Smooth muscle cell (in vitro differentiated cells): ENCODE results near the gene ATF6. TPM values are rescaled to one million over a fixed set of nuclear protein-coding genes. Genes with fewer than 3 reads are reported as not detected.

Experiments
- DNase-seq: peaks from one replicate; lab custom pipeline; 2025; ENCODE audit not compliant: unreplicated experiment; lab: John Stamatoyannopoulos, UW
- H2AFZ ChIP-seq: fragments of 200-600 bp; sonication (generic); 2 replicates; pipeline ENCODE4 v1.6.0; 2016; ENCODE audit warnings: antibody characterized with exemption, low read depth, mild to moderate bottlenecking
- H3F3A ChIP-seq: fragments of 200-600 bp; sonication (generic); 2 replicates; pipeline ENCODE4 v1.6.0; 2017; ENCODE audit warnings: antibody characterized with exemption, low read depth
- H3K27ac ChIP-seq: fragments of 200-600 bp; sonication (generic); 2 replicates; pipeline ENCODE4 v1.5.1; 2016; ENCODE audit warnings: low read depth, mild to moderate bottlenecking
- H3K27me3 ChIP-seq: fragments of 200-600 bp; sonication (generic); 2 replicates; pipeline ENCODE4 v1.6.1; 2016; ENCODE audit warnings: low read depth, mild to moderate bottlenecking
- H3K36me3 ChIP-seq: fragments of 200-600 bp; sonication (generic); 2 replicates; pipeline ENCODE4 v1.5.1; 2016; ENCODE audit warnings: low read depth
- H3K4me1 ChIP-seq: fragments of 200-600 bp; sonication (generic); 2 replicates; pipeline ENCODE4 v1.5.1; 2016; ENCODE audit warnings: low read depth
- H3K4me2 ChIP-seq: fragments of 200-600 bp; sonication (generic); 2 replicates; pipeline ENCODE4 v1.6.0; 2016; ENCODE audit warnings: mild to moderate bottlenecking
- H3K4me3 ChIP-seq: fragments of 200-600 bp; sonication (generic); 2 replicates; pipeline ENCODE4 v1.5.1; 2016; ENCODE audit warnings: mild to moderate bottlenecking
- H3K79me2 ChIP-seq: fragments of 200-600 bp; sonication (generic); 2 replicates; pipeline ENCODE4 v1.6.0; 2016; ENCODE audit warnings: low read depth, mild to moderate bottlenecking
- H3K9ac ChIP-seq: fragments of 200-600 bp; sonication (generic); 2 replicates; pipeline ENCODE4 v1.6.0; 2016; ENCODE audit warnings: low read depth
- H3K9me3 ChIP-seq: fragments of 200-600 bp; sonication (generic); replicated peaks from 2 replicates; pipeline ENCODE4 v1.5.1; 2016; ENCODE audit warnings: low read depth
- H4K20me1 ChIP-seq: fragments of 200-600 bp; sonication (generic); 2 replicates; pipeline ENCODE4 v1.6.0; 2016; ENCODE audit warnings: low read depth
- CTCF ChIP-seq: fragments of 200-600 bp; sonication (generic); IDR thresholded peaks from 2 replicates; pipeline ENCODE4 v1.5.1; 2017; ENCODE audit warnings: borderline replicate concordance, mild to moderate bottlenecking, antibody characterized with exemption; ENCODE audit not compliant: insufficient read depth, poor library complexity, severe bottlenecking
- WGBS: methylation state at CpG from one replicate; pipeline ENCODE4 v1.1.7; 2016; ENCODE audit warnings: low lambda C conversion rate; 5-methylcytosine and 5-hydroxymethylcytosine counted together
- polyA plus RNA-seq: library from polyadenylated mRNA; unstranded; fragments of >200 nt; fragmentation: Nextera tagmentation; extraction: Ambion mirVana; gene quantifications from 2 replicates; pipeline ENCODE4 v1.2.1, GENCODE V29; 2016
- total RNA-seq: library from RNA; depleted of rRNA; stranded (reverse); fragments of >200 nt; gene quantifications from 2 replicates; pipeline ENCODE4 v1.2.3, GENCODE V29; 2014

ATF6 gene
- total and polyA plus RNA-seq, 2 experiments from 2014 or later, result 7.8 to 22.9 TPM

DNA sequence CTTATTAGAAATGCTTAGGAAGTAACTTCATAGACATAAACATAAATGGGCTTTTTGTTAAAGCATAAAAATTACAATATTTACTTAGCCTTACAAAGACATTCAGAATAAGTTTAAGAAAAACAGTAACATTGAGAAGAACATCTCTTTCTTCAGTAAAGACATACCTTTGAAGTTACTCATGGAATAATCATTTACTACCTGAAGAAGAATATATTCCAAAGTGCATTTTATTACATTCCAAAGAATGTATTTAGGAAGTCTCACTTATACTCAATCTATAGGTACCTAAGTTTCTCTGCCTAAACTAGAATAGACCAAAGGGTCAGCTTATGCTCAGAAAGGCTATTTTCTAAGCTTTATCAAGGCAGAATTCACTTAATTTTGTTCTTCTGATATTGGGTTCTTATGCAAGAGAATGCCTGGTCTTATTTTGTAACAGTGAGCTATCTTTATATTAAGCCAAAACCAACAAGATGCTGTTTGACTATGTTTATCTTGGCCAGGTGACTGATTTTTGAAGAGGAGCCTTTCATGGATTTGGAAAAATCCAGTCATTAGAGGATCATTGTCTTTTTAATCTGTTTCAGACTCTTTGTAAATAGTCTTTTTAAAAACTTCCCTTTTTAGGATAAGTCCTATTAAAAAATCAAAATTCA, 147.5 kb downstream of the ATF6 start:
- Histone ChIP-seq H3K27ac (no peak overlapping the region), H3K4me1 (peaks cover 9% of the 10 kb centered on the region), H3K9ac (no peak overlapping the region), H4K20me1 (no peaks in the 10 kb centered on the region), H3F3A (no peaks in the 10 kb centered on the region), H3K36me3 (no peaks in the 10 kb centered on the region), H3K4me2 (no peak overlapping the region), H3K79me2 (no peaks in the 10 kb centered on the region), H2AFZ (no peak overlapping the region), H3K4me3 (no peak overlapping the region), H3K9me3 (no peaks in the 10 kb centered on the region), H3K27me3 (no peaks in the 10 kb centered on the region)
- TF ChIP-seq CTCF, result no peak
- DNase-seq, result no peak

GRCh38 chr1:161914595-161914994, 148.5 kb downstream of the ATF6 start:
- H3K79me2 ChIP-seq, result no peaks in the 10 kb centered on the region
- H3K9ac ChIP-seq, result no peak overlapping the region
- H3K4me2 ChIP-seq, result no peak overlapping the region
- H3K4me3 ChIP-seq, result no peak overlapping the region
- TF ChIP-seq CTCF, result no peak
- no peak for DNase-seq
- H2AFZ ChIP-seq, result no peak overlapping the region
- H4K20me1 ChIP-seq, result no peaks in the 10 kb centered on the region
- H3F3A ChIP-seq, result no peaks in the 10 kb centered on the region
- no peak overlapping the region for H3K27ac ChIP-seq
- H3K36me3 ChIP-seq, result no peaks in the 10 kb centered on the region
- peaks cover 9% of the 10 kb centered on the region for H3K4me1 ChIP-seq
- WGBS, result 96% methylated on average over 1 of the region's 1 CpG
- no peaks in the 10 kb centered on the region for H3K9me3 ChIP-seq
- no peaks in the 10 kb centered on the region for H3K27me3 ChIP-seq

DNA sequence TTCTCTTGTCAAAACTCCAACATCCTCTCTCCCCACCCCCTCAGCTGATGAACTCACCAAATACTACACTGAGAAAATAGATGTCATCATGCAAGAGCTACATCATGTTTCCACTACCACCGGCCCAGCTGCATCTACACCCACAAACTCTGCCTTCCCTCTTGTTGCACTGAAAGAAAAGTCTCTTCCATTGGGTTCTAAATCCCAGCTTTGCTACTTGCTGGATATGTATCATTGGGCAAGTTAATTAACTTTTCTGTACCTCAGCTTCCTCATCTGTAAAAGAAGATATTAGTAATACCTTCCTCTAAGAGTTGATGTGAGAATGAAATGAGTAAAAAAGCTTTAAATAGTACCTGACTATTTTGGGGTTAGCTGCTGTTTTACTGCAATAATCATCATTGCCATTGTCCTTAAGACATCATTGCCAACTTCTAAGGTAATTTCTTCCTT, 149.0 kb downstream of the ATF6 start:
- H4K20me1 ChIP-seq, result no peaks in the 10 kb centered on the region
- peaks cover 8% of the 10 kb centered on the region for H3K4me1 ChIP-seq
- no peaks in the 10 kb centered on the region for H3K79me2 ChIP-seq
- no peaks in the 10 kb centered on the region for H3K9me3 ChIP-seq
- TF ChIP-seq CTCF, result no peak
- WGBS, result 73% methylated on average over 1 of the region's 1 CpG
- H3K4me3 ChIP-seq, result no peak overlapping the region
- no peak overlapping the region for H3K27ac ChIP-seq
- no peak overlapping the region for H3K4me2 ChIP-seq
- no peak overlapping the region for H2AFZ ChIP-seq
- no peaks in the 10 kb centered on the region for H3F3A ChIP-seq
- no peaks in the 10 kb centered on the region for H3K36me3 ChIP-seq
- DNase-seq, result no peak
- H3K27me3 ChIP-seq, result no peaks in the 10 kb centered on the region
- no peak overlapping the region for H3K9ac ChIP-seq

DNA sequence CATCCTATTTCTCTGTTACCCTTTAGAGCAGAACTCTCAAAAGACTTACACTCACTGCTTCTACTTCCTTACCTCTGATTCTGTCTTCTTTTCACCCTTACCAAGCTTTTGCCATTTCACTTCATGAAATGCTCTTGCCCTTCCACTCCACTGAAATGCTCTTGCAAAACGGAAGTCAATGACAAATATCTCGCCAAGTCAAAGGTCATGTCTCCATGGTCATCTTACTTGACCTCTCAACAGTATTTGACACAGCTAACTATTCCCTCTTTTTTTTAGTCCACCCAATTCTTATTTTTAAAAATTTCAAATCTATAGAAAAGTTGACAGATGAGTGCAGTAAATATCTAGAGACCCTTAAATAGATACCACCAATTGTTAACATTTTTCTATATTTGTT, 149.9 kb downstream of the ATF6 start:
- Histone ChIP-seq H3K27ac (no peak overlapping the region), H3K4me2 (no peak overlapping the region), H3K79me2 (no peaks in the 10 kb centered on the region), H3K4me1 (no peaks in the 10 kb centered on the region), H3K36me3 (no peaks in the 10 kb centered on the region), H3K27me3 (no peaks in the 10 kb centered on the region), H4K20me1 (no peaks in the 10 kb centered on the region), H3K9ac (no peak overlapping the region), H3K4me3 (no peak overlapping the region), H3F3A (no peaks in the 10 kb centered on the region), H2AFZ (no peak overlapping the region), H3K9me3 (no peaks in the 10 kb centered on the region)
- no peak for DNase-seq
- WGBS, result 95% methylated on average over 2 of the region's 2 CpGs
- no peak for TF ChIP-seq CTCF
